ENCODE data around the gene WDR45B. TPM values are rescaled to one million over a fixed set of nuclear protein-coding genes. Genes with fewer than 3 reads are reported as not detected.

The WDR45B gene
- total RNA-seq, 4 donors from 2014 or later = 68.1 to 108 (median 83.6) TPM

DNA sequence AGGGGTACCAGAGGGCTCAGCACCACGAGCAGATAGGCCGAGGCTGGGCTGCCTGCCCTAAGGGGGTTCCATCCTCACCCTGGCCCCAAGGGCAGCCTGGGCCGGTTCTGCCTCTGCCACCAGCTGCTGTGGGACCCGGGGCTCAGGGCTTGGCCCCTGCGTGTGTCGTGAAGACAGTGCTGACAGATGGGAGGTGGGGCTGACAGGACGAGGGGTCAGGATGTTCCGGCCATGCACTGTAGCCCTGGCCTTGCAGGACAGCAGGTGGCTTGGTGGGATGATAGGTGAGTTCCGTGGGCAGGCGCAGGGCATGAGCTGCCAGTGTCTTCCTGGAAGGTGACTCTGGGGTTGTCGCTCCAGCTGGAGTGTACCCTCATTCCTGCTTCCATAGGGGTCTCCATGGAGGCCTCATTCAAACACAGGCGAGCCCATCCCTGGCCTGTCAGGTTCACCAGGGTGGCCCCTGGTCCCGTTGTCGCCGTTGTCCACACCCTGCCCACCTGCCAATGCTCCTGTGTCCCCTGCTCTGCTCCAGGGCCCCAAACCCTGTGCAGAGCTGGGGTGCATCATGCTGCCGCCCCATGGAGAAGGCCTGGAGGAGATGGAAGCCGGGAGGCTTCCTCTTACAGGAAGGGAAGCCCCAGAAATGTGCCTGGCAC is 57.2 kb downstream of the WDR45B start:
- in situ Hi-C loops (cut with MboI; ENCODE audit: low pct_ligation_motif_present in 1 of 4, low pct_unique_long_range_greater_than_20kb in 1 of 4, low sequenced_read_pairs in 3 of 4) (no loop called here), intact Hi-C loops (cut with DNase I; ENCODE audit: low total_unique reads) (no loop called here)
- Histone ChIP-seq H3K9me3 (no peaks in the 10 kb centered on the region), H3K4me1 (peaks cover 18 to 55% (median 51%) of the 10 kb centered on the region in 4 donors), H3K36me3 (peaks cover 0 to 16% (median 8%) of the 10 kb centered on the region in 4 donors), H3K27me3 (no peaks in the 10 kb centered on the region), H3K4me3 (no peak overlapping the region), H3K27ac (peak overlapping the region; percentile 91 to 98 (median 94))
- WGBS, 2 donors (ENCODE audit: low coverage in 1 of 2) = 79% methylated on average over 17 of the region's 17 CpGs; no CpG with 5 or more reads in 1 of the 2 donors
- TF ChIP-seq POLR2AphosphoS5 (IDR thresholded peaks at IDR 0.05) = no peak
- TF ChIP-seq, protein P1, sequence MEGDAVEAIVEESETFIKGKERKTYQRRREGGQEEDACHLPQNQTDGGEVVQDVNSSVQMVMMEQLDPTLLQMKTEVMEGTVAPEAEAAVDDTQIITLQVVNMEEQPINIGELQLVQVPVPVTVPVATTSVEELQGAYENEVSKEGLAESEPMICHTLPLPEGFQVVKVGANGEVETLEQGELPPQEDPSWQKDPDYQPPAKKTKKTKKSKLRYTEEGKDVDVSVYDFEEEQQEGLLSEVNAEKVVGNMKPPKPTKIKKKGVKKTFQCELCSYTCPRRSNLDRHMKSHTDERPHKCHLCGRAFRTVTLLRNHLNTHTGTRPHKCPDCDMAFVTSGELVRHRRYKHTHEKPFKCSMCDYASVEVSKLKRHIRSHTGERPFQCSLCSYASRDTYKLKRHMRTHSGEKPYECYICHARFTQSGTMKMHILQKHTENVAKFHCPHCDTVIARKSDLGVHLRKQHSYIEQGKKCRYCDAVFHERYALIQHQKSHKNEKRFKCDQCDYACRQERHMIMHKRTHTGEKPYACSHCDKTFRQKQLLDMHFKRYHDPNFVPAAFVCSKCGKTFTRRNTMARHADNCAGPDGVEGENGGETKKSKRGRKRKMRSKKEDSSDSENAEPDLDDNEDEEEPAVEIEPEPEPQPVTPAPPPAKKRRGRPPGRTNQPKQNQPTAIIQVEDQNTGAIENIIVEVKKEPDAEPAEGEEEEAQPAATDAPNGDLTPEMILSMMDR (IDR thresholded peaks at IDR 0.05) = no peak
- TF ChIP-seq POLR2A (IDR thresholded peaks at IDR 0.05) = no peak
- TF ChIP-seq EP300 (IDR thresholded peaks at IDR 0.05; ENCODE audit: low read depth) = no peak
- DNase-seq = no peak

DNA sequence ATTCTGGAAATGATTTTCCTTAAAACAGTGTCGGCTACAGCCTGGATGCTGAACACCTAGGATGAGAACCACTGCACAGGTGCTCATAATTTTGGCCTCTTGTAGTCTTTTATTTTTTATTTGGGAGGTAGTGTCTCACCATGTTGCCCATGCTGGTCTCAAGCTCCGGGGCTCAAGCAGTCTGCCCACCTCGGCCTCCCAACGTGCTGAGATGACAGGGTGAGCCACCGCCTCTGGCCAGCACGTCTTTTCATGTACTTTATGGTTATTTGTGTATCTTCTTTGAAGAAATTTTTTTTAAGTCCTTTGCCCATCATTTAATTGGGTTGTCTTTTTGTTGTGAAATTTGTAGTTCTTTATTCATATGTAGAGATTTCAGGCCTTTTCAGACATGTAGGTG is 58.0 kb downstream of the WDR45B start:
- Histone ChIP-seq H3K27ac (peak overlapping the region; percentile 40 to 98 (median 69)), H3K36me3 (peaks cover 0 to 16% (median 8%) of the 10 kb centered on the region in 4 donors)

DNA sequence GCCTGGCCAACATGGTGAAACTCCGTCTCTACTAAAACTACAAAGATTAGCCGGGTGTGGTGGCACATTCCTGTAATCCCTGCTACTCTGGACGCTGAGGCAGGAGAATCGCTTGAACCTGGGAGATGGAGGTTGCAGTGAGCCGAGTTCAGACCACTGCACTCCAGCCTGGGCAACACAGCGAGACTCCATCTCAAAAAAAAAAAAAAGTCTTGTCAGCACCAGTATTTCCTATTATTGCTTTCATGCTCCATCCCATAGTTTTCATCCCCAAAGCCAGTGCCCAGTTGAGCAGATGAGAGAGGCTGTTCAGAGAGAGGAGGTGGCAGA is 58.4 kb downstream of the WDR45B start:
- Histone ChIP-seq H3K4me3 (no peak overlapping the region), H3K36me3 (peaks cover 0 to 16% (median 8%) of the 10 kb centered on the region in 4 donors), H3K4me1 (peaks cover 15 to 49% (median 44%) of the 10 kb centered on the region in 4 donors), H3K27me3 (no peaks in the 10 kb centered on the region), H3K27ac (peak overlapping the region; percentile 40 to 98 (median 69)), H3K9me3 (no peaks in the 10 kb centered on the region)
- intact Hi-C loops (cut with DNase I; ENCODE audit: low total_unique reads) (no loop called here), in situ Hi-C loops (cut with MboI; ENCODE audit: low pct_ligation_motif_present in 1 of 4, low pct_unique_long_range_greater_than_20kb in 1 of 4, low sequenced_read_pairs in 3 of 4) (no loop called here)
- 77% methylated on average over 6 of the region's 6 CpGs; no CpG with 5 or more reads in 1 of the 2 donors for WGBS, 2 donors (ENCODE audit: low coverage in 1 of 2)
- DNase-seq = no peak
- TF ChIP-seq POLR2A (IDR thresholded peaks at IDR 0.05) (no peak), POLR2AphosphoS5 (IDR thresholded peaks at IDR 0.05) (no peak), EP300 (IDR thresholded peaks at IDR 0.05; ENCODE audit: low read depth) (no peak)
- TF ChIP-seq, protein P1 (IDR thresholded peaks at IDR 0.05) = no peak

More for the DNA sequence above, 58.0 kb downstream of the WDR45B start:
- peaks cover 18 to 51% (median 46%) of the 10 kb centered on the region in 4 donors for H3K4me1 ChIP-seq
- 87% methylated on average over 6 of the region's 6 CpGs; no CpG with 5 or more reads in 1 of the 2 donors for WGBS, 2 donors (ENCODE audit: low coverage in 1 of 2)
- H3K4me3 ChIP-seq = no peak overlapping the region
- no peaks in the 10 kb centered on the region for H3K27me3 ChIP-seq
- TF ChIP-seq POLR2A (IDR thresholded peaks at IDR 0.05) = no peak
- TF ChIP-seq, protein P1 (IDR thresholded peaks at IDR 0.05) = no peak
- no peak for TF ChIP-seq EP300 (IDR thresholded peaks at IDR 0.05; ENCODE audit: low read depth)
- no peak for TF ChIP-seq POLR2AphosphoS5 (IDR thresholded peaks at IDR 0.05)
- intact Hi-C loops (cut with DNase I; ENCODE audit: low total_unique reads) (no loop called here), in situ Hi-C loops (cut with MboI; ENCODE audit: low pct_ligation_motif_present in 1 of 4, low pct_unique_long_range_greater_than_20kb in 1 of 4, low sequenced_read_pairs in 3 of 4) (no loop called here)
- no peak for DNase-seq
- H3K9me3 ChIP-seq = no peaks in the 10 kb centered on the region

DNA sequence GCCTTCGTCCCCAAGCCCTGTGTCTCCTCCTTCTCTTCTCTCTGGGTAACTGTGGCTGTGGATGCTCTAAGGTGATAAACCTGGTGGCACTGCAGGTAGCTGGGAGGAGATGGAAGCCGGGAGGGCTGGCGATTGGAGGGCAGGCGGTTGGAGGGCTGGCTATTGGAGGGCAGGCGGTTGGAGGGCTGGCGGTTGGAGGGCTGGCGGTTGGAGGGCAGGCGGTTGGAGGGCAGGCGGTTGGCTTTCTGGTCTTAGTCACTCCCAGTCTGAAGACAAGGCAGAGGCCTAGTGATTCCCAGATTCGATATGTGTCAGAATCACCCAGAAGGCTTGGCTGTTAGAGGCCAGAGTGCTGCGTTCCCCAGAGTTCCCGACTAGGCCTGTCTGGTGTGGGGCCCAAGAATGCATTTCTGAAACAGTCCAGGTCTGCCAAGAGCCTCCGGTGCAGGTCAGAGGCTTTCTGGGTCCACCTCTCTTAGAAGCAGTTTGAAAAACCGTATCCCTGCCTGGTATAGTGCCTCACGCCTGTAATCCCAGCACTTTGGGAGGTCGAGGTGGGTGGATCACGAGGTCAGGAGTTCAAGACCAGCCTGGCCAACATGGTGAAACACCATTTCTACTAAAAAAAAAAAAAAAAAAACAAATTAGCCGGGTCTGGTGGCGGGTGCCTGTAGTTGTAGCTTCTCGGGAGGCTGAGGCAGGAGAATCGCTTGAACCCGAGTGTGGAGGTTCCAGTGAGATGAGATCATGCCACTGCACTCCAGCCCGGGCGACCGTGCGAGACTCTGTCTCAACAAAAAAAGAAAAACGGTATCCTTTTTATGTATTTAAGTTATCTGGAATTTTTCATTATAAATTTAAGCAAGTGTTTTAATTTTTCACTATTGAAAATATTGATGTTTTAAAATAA is 59.7 kb downstream of the WDR45B start:
- intact Hi-C loops (cut with DNase I; ENCODE audit: low total_unique reads) = no loop called here
- in situ Hi-C loops (cut with MboI; ENCODE audit: low pct_ligation_motif_present in 1 of 4, low pct_unique_long_range_greater_than_20kb in 1 of 4, low sequenced_read_pairs in 3 of 4) = no loop called here
- Histone ChIP-seq H3K9me3 (no peaks in the 10 kb centered on the region), H3K36me3 (peaks cover 0 to 16% (median 8%) of the 10 kb centered on the region in 4 donors), H3K4me1 (peaks cover 9 to 39% (median 32%) of the 10 kb centered on the region in 4 donors), H3K4me3 (no peak overlapping the region), H3K27ac (peak overlapping the region; percentile 40 to 98 (median 69)), H3K27me3 (no peaks in the 10 kb centered on the region)
- DNase-seq = no peak
- WGBS, 2 donors (ENCODE audit: low coverage in 1 of 2) = 84 to 87% methylated on average over 12 to 27 of the region's 27 CpGs
- TF ChIP-seq, protein P1 (IDR thresholded peaks at IDR 0.05) = no peak
- TF ChIP-seq POLR2AphosphoS5 (IDR thresholded peaks at IDR 0.05) = peak in 1 of 3 donors; percentile 44
- no peak for TF ChIP-seq POLR2A (IDR thresholded peaks at IDR 0.05)
